MM.1S (cell line): ENCODE data around the gene CLEC16A.

Experiments used
- CTCF ChIP-seq: fragments of 300-600 bp; sonication (generic); IDR thresholded peaks from 2 replicates; pipeline ENCODE4 v1.5.1; 2016; ENCODE audit warnings: antibody characterized with exemption, low read length, mixed read lengths
- EZH2 ChIP-seq: fragments of 300-600 bp; sonication (generic); optimal IDR thresholded peaks from 2 replicates; pipeline ENCODE3; 2017; ENCODE audit warnings: low read depth, mild to moderate bottlenecking, antibody characterized with exemption, low read length, mixed read lengths
- EZH2phosphoT487 ChIP-seq: fragments of 300-600 bp; sonication (generic); IDR thresholded peaks from 2 replicates; pipeline ENCODE4 v1.6.1; 2018; ENCODE audit warnings: antibody characterized with exemption, low read length

- no peak for TF ChIP-seq CTCF
- TF ChIP-seq EZH2phosphoT487 = no peak
- TF ChIP-seq EZH2 = no peak
Measured at GRCh38 chr16:11057711-11058345, 113.5 kb downstream of the CLEC16A start.
